Spleen (tissue), 7 donors: ENCODE measurements around the gene LAMP1.

Experiments used
- CTCF ChIP-seq, 11 experiments: fragments of 200-600 bp in 7 of 11; fragments of 450-650 bp in 4 of 11; sonication (generic) in 4 of 11; IDR thresholded peaks in 8 of 11; conservative IDR thresholded peaks in 3 of 11; 1 replicate in 7 of 11; 2 replicates in 4 of 11; pipeline versions ENCODE4 v1.4.0 to v1.8.0; 2016 to 2021; ENCODE audit warnings: antibody characterized with exemption in 11 of 11, inconsistent platforms in 4 of 11, mild to moderate bottlenecking in 1 of 11
- POLR2A ChIP-seq, 3 donors: fragments of 450-650 bp; IDR thresholded peaks; one replicate each; pipeline ENCODE4 v1.5.1; 2017; ENCODE audit warnings: antibody characterized with exemption in 3 of 3, mild to moderate bottlenecking in 1 of 3
- POLR2AphosphoS5 ChIP-seq, 3 donors: sonication (generic); formaldehyde crosslinking; IDR thresholded peaks; one replicate each; pipeline ENCODE4 v1.5.1; 2017; ENCODE audit warnings: antibody characterized with exemption in 3 of 3
- donor health status: DM: no; HTN: no; CAD: no; lungs with moderate emphysema.
- donor health status: DM: no; HTN: no; CAD: no.
- donor health status: DM: no; HTN: no; CAD: no.

- no peak for TF ChIP-seq CTCF (IDR thresholded peaks at IDR 0.05 in 8 of 11, conservative IDR thresholded peaks at IDR 0.05 in 3 of 11)
- TF ChIP-seq POLR2A (IDR thresholded peaks at IDR 0.05) = no peak
- TF ChIP-seq POLR2AphosphoS5 (IDR thresholded peaks at IDR 0.05) = no peak
Measured at GRCh38 chr13:113345486-113345885, 48.4 kb downstream of the LAMP1 start.
